Measurements from ENCODE around the gene PARD3. TPM values are rescaled to one million over a fixed set of nuclear protein-coding genes. Genes with fewer than 3 reads are reported as not detected.

The PARD3 gene
- total and polyA plus RNA-seq, 2 donors from 2014 or later: 21.1 to 47.5 TPM

GRCh38 chr10:34420273-34420672 lies 394.8 kb downstream of the PARD3 start:
- FAIRE-seq (no peak), DNase-seq (no peak)
- H3K9me3 ChIP-seq (ENCODE audit: control insufficient read depth in 2 of 3, insufficient read depth in 1 of 3, low read length in 3 of 3): no peaks in the 10 kb centered on the region
- intact Hi-C loops (cut with DNase I): no loop called here
- no peak for TF ChIP-seq CTCF (IDR thresholded peaks at IDR 0.05; ENCODE audit: borderline replicate concordance, extremely low read depth, insufficient read depth)
- no peak overlapping the region for H3K4me3 ChIP-seq (ENCODE audit: low read length in 3 of 3)
- H3K4me1 ChIP-seq (ENCODE audit: control insufficient read depth in 2 of 3, insufficient read depth in 2 of 3, low read depth in 1 of 3, low read length in 3 of 3): peaks cover 0 to 7% (median 2%) of the 10 kb centered on the region in 3 donors
- H3K27ac ChIP-seq (ENCODE audit: low read depth in 2 of 2, low read length in 2 of 2): no peak overlapping the region
- no peaks in the 10 kb centered on the region for H3K36me3 ChIP-seq (ENCODE audit: control insufficient read depth in 2 of 3, insufficient read depth in 3 of 3, low read length in 3 of 3)
- H3K27me3 ChIP-seq (ENCODE audit: control insufficient read depth, insufficient read depth, low read length): no peaks in the 10 kb centered on the region
- H3K9ac ChIP-seq (ENCODE audit: low read length in 3 of 3): no peak overlapping the region

DNA sequence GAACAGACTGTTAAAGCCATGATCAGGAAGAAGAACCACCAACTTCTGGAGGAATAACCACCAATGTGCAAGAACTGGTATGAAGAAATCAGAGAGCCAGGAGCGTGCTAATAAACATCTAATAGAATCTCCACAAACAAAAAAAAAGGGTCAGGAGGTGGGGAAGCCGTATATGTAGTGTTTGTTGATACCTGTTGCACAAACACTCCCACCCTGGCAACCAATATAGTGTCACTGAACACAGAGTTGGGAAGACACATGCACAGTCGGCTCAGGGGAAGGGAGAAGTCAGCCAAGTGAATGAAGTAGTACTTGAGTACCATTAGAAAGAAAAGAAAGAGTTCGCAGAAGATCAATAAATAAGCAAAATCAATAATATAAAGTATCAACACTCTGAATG lies 400.1 kb downstream of the PARD3 start:
- TF ChIP-seq CTCF (IDR thresholded peaks at IDR 0.05; ENCODE audit: borderline replicate concordance, extremely low read depth, insufficient read depth): no peak
- FAIRE-seq (no peak), DNase-seq (no peak)
- no peaks in the 10 kb centered on the region for H3K27me3 ChIP-seq (ENCODE audit: control insufficient read depth, insufficient read depth, low read length)
- peaks cover 0 to 7% (median 4%) of the 10 kb centered on the region in 3 donors for H3K4me1 ChIP-seq (ENCODE audit: control insufficient read depth in 2 of 3, insufficient read depth in 2 of 3, low read depth in 1 of 3, low read length in 3 of 3)
- no peak overlapping the region for H3K4me3 ChIP-seq (ENCODE audit: low read length in 3 of 3)
- H3K27ac ChIP-seq (ENCODE audit: low read depth in 2 of 2, low read length in 2 of 2): no peak overlapping the region
- intact Hi-C loops (cut with DNase I): no loop called here
- no peak overlapping the region for H3K9ac ChIP-seq (ENCODE audit: low read length in 3 of 3)
- no peaks in the 10 kb centered on the region for H3K36me3 ChIP-seq (ENCODE audit: control insufficient read depth in 2 of 3, insufficient read depth in 3 of 3, low read length in 3 of 3)
- H3K9me3 ChIP-seq (ENCODE audit: control insufficient read depth in 2 of 3, insufficient read depth in 1 of 3, low read length in 3 of 3): no peaks in the 10 kb centered on the region

- Histone ChIP-seq H3K4me1 (ENCODE audit: control insufficient read depth in 2 of 3, insufficient read depth in 2 of 3, low read depth in 1 of 3, low read length in 3 of 3) (peaks cover 0 to 7% (median 4%) of the 10 kb centered on the region in 3 donors), H3K9me3 (ENCODE audit: control insufficient read depth in 2 of 3, insufficient read depth in 1 of 3, low read length in 3 of 3) (no peaks in the 10 kb centered on the region), H3K4me3 (ENCODE audit: low read length in 3 of 3) (no peak overlapping the region), H3K27ac (ENCODE audit: low read depth in 2 of 2, low read length in 2 of 2) (no peak overlapping the region), H3K27me3 (ENCODE audit: control insufficient read depth, insufficient read depth, low read length) (no peaks in the 10 kb centered on the region), H3K9ac (ENCODE audit: low read length in 3 of 3) (no peak overlapping the region), H3K36me3 (ENCODE audit: control insufficient read depth in 2 of 3, insufficient read depth in 3 of 3, low read length in 3 of 3) (no peaks in the 10 kb centered on the region)
- DNase-seq (peak in 2 of 5 donors; percentile 51 to 53), FAIRE-seq (peak; percentile 57)
- intact Hi-C loops (cut with DNase I): no loop called here
- TF ChIP-seq CTCF (IDR thresholded peaks at IDR 0.05; ENCODE audit: borderline replicate concordance, extremely low read depth, insufficient read depth): no peak
Measured at GRCh38 chr10:34413756-34414587, 401.1 kb downstream of the PARD3 start.

Data from kidney (tissue), 14 donors.